OCI-LY3 (cell line): ENCODE results near the gene SCAMP3.
A peak's percentile ranks its signal among the peaks of the same experiment; 100 is the strongest.

Experiments used
- H2AFZ ChIP-seq: fragments of 200-600, 300-600 bp; shearing (Covaris generic); 2 replicates; pipeline ENCODE4 v1.6.0; 2014; ENCODE audit warnings: antibody characterized with exemption, low read depth, low read length
- H3K27ac ChIP-seq: fragments of 200-600, 300-600 bp; sonication (generic); 2 replicates; pipeline ENCODE4 v1.5.1; 2014; ENCODE audit warnings: mild to moderate bottlenecking, low read length, moderate library complexity, mixed read lengths
- H3K27me3 ChIP-seq: fragments of 200-600, 300-600 bp; sonication (generic); 2 replicates; pipeline ENCODE4 v1.6.1; 2014; ENCODE audit warnings: low read depth, low read length, mixed read lengths
- H3K36me3 ChIP-seq: fragments of 200-600, 300-600 bp; sonication (generic); replicated peaks from 2 replicates; pipeline ENCODE3; 2014; ENCODE audit warnings: low read depth, low read length, mixed read lengths
- H3K4me1 ChIP-seq: fragments of 300-600, 200-600 bp; sonication (generic); 2 replicates; pipeline ENCODE4 v1.6.1; 2014; ENCODE audit warnings: low read length, mixed read lengths
- H3K4me2 ChIP-seq: fragments of 200-600, 300-600 bp; sonication (generic); 2 replicates; pipeline ENCODE4 v1.6.1; 2014; ENCODE audit warnings: low read length, mixed read lengths
- H3K4me3 ChIP-seq: fragments of 300-600, 200-600 bp; sonication (generic); 2 replicates; pipeline ENCODE4 v1.5.1; 2014; ENCODE audit warnings: antibody characterized with exemption, mild to moderate bottlenecking, low read length, moderate library complexity
- H3K79me2 ChIP-seq: fragments of 300-600, 200-600 bp; shearing (Covaris generic); 2 replicates; pipeline ENCODE4 v1.6.1; 2014; ENCODE audit warnings: mild to moderate bottlenecking, low read length, mixed read lengths
- H3K9ac ChIP-seq: fragments of 300-600, 200-600 bp; shearing (Covaris generic); 2 replicates; pipeline ENCODE4 v1.6.0; 2014; ENCODE audit warnings: mild to moderate bottlenecking, low read length, moderate library complexity
- H3K9me3 ChIP-seq: fragments of 200-600, 300-600 bp; shearing (Covaris generic); 2 replicates; pipeline ENCODE4 v1.6.1; 2014; ENCODE audit warnings: low read length, mixed read lengths; ENCODE audit not compliant: insufficient read depth
- H4K20me1 ChIP-seq: fragments of 200-600, 300-600 bp; sonication (generic); 2 replicates; pipeline ENCODE4 v1.6.1; 2016; ENCODE audit warnings: low read length, mixed read lengths; ENCODE audit not compliant: insufficient read depth
- EZH2phosphoT487 ChIP-seq: fragments of 200-600 bp; shearing (Covaris generic); IDR thresholded peaks from 2 replicates; pipeline ENCODE4 v1.6.1; 2018; ENCODE audit warnings: antibody characterized with exemption, mixed run types, low read depth
- TF ChIP-seq, protein P1 (sequence below): fragments of 200-600, 300-600 bp; sonication (generic); IDR thresholded peaks from 2 replicates; pipeline ENCODE4 v1.5.1; 2014; ENCODE audit warnings: antibody characterized with exemption, low read length, low read depth

Gene SCAMP3

DNA sequence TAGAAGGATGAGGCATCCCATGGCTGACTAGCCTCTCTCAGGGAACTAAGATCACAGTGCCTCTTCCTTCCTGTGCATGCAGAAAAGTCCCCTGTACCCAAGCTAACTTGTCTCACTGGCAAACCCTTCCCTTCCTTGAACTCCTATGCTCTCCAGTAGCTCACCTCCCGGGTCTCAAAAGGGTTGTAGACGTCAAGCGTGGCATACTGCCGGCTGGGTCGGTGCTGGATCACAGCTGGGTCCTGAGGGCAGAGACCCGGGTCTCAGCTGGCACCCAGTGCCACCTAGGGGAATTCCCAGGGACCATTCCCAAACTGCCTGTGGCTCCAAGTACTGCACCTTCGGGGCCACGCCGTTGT is 688 bp downstream of the SCAMP3 start:
- peak overlapping the region; percentile 62 for H3K27ac ChIP-seq
- peak overlapping the region; percentile 89 for H3K9ac ChIP-seq
- TF ChIP-seq, protein P1, sequence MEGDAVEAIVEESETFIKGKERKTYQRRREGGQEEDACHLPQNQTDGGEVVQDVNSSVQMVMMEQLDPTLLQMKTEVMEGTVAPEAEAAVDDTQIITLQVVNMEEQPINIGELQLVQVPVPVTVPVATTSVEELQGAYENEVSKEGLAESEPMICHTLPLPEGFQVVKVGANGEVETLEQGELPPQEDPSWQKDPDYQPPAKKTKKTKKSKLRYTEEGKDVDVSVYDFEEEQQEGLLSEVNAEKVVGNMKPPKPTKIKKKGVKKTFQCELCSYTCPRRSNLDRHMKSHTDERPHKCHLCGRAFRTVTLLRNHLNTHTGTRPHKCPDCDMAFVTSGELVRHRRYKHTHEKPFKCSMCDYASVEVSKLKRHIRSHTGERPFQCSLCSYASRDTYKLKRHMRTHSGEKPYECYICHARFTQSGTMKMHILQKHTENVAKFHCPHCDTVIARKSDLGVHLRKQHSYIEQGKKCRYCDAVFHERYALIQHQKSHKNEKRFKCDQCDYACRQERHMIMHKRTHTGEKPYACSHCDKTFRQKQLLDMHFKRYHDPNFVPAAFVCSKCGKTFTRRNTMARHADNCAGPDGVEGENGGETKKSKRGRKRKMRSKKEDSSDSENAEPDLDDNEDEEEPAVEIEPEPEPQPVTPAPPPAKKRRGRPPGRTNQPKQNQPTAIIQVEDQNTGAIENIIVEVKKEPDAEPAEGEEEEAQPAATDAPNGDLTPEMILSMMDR: no peak
- no peak for TF ChIP-seq EZH2phosphoT487
- peaks cover 14% of the 10 kb centered on the region for H3K4me1 ChIP-seq
- H3K4me3 ChIP-seq: peak overlapping the region; percentile 85
- H2AFZ ChIP-seq: no peak overlapping the region
- no peaks in the 10 kb centered on the region for H4K20me1 ChIP-seq
- H3K27me3 ChIP-seq: no peaks in the 10 kb centered on the region
- peaks cover 20% of the 10 kb centered on the region for H3K79me2 ChIP-seq
- H3K36me3 ChIP-seq: peaks cover 49% of the 10 kb centered on the region
- H3K9me3 ChIP-seq: no peaks in the 10 kb centered on the region
- peak overlapping the region; percentile 94 for H3K4me2 ChIP-seq

DNA sequence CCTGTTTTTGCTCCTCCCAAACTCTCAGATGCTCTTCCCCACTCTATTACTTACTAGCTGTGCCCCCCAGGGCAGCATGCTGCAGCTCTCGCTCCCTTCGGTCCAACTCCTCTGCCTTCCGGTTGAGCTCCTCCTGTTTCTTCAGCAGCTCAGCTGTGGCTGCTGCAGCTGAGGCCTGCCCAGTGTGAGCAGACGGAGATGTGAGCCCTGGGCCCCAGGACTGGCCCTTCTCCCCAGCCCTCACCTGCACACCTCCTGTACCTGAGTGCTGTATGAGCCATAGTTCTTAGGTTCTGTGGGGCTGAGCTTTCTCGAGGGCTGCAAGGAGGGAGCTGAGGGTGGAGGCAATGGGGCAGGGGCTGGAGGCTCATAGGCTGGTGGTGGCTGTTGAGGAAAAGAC is 1.9 kb downstream of the SCAMP3 start:
- Histone ChIP-seq H4K20me1 (no peaks in the 10 kb centered on the region), H2AFZ (no peak overlapping the region), H3K4me1 (peaks cover 14% of the 10 kb centered on the region), H3K79me2 (peaks cover 20% of the 10 kb centered on the region), H3K4me3 (no peak overlapping the region), H3K4me2 (peak overlapping the region; percentile 94; the same call in 1 of the 2 replicates), H3K27me3 (no peaks in the 10 kb centered on the region), H3K27ac (no peak overlapping the region), H3K9me3 (no peaks in the 10 kb centered on the region), H3K36me3 (peaks cover 47% of the 10 kb centered on the region), H3K9ac (no peak overlapping the region)
- TF ChIP-seq, protein P1: no peak
- TF ChIP-seq EZH2phosphoT487: no peak

DNA sequence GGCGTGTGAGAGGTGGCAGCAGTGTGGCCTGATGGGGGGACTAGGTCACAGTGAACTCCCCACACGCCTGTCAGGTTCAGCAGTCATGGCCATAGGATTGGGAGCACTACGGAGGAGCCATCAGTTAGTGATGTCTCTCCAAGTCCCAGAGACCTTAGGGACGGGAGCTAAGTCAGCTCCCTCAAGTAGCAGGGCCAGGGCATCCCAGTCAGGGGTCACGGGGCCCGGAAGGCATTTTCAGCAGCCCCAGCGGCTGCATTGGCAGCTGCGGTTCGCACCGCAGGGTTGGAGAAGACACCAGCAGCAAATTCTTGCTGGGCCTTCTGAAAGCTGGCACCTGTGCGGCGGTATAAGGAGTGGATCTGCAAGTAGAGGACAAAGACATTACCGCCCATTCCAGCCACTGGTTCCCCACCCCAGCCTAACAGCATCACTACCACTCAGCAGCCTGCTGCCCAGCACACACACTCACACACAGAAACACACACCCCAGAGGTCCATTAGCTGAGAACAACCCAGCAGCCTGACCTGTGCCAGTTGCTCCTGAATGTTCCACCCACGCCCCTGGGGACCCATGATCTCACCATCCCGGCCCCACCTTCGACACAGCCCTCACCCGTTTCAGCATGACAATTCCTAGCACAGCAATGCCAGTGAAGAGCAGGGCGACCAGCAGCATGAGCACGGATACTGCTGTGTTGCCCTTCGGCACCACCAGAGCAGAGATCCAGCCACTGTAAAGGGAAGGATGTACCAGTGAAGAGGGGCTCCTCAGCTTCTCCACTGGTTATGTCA is 5.9 kb downstream of the SCAMP3 start:
- peaks cover 25% of the 10 kb centered on the region for H3K36me3 ChIP-seq
- no peak overlapping the region for H3K4me3 ChIP-seq
- H3K4me1 ChIP-seq: peaks cover 20% of the 10 kb centered on the region

More for the DNA sequence above, 5.9 kb downstream of the SCAMP3 start:
- no peaks in the 10 kb centered on the region for H3K9me3 ChIP-seq
- H3K27ac ChIP-seq: no peak overlapping the region
- no peak overlapping the region for H2AFZ ChIP-seq
- H3K9ac ChIP-seq: no peak overlapping the region
- no peaks in the 10 kb centered on the region for H4K20me1 ChIP-seq
- TF ChIP-seq, protein P1: no peak
- TF ChIP-seq EZH2phosphoT487: no peak
- H3K27me3 ChIP-seq: no peaks in the 10 kb centered on the region
- H3K4me2 ChIP-seq: no peak overlapping the region
- H3K79me2 ChIP-seq: peaks cover 17% of the 10 kb centered on the region
